ENCODE data around the gene GEMIN8.

GRCh38 chrX:14022019-14022418, 7.7 kb downstream of the GEMIN8 start:
- no peak for TF ChIP-seq CTCF (IDR thresholded peaks at IDR 0.05)
- TF ChIP-seq POLR2A (IDR thresholded peaks at IDR 0.05), result no peak

Measured in right lobe of liver (tissue), 4 donors.